Esophagus squamous epithelium (tissue), 4 donors: ENCODE data around the gene FAM110D.

Experiments
- POLR2A ChIP-seq, 4 donors: fragments of 450-650 bp; IDR thresholded peaks; one replicate each; pipeline ENCODE4 v1.6.1; 2017; ENCODE audit warnings: antibody characterized with exemption in 4 of 4, mild to moderate bottlenecking in 4 of 4, moderate library complexity in 3 of 4
- TF ChIP-seq, protein P1 (sequence below), 6 experiments: fragments of 450-650 bp in 4 of 6; fragments of 200-600 bp in 2 of 6; sonication (generic) in 2 of 6; IDR thresholded peaks; one replicate each; pipeline ENCODE4 v1.5.1; 2016 to 2019; ENCODE audit warnings: antibody characterized with exemption in 6 of 6, mild to moderate bottlenecking in 4 of 6, moderate library complexity in 4 of 6

DNA sequence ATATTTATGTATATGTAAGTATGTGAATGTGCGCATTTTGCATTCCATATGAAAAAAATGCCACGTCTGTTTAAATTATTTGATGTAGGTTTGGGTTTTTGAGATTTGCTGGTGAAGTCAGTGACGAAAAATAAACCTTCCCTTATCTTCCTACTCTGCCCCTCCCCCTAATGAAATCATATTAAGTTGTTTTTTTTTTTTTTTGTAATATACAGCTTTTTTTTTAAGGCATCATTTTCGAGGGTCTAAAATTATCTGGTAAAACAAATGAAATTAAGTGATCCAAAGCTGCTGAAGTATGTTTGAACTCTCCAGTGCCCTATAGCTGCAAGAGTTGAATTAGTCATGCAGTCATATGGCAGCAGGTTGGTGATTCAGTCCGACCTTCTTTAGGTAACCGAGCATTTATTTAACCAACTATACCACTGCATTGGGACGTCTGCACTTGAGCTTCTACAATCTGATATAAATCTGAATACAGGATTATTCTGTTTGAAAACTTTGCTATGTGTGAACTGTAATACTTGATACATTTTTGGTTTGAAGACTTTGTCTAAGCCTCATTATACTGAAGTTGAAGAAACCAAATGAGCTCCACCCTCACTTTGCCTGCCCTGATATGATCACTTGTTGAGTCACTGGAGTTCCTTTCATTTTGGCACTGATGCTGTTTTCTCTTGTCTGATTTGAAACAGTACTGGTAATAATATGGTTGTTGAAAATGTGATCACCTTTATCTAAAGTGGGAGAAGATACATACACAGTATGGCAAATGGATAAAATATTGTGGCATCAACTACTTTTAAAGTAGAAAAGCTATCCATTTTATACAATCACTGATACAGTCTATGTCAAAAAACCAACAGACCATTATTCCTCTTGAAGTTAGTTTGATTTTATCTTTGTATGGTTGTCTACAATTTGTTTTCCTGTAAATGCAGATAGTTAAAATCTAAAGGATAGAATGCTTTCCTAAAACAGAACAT lies 35.6 kb upstream of the FAM110D start:
- TF ChIP-seq, protein P1, sequence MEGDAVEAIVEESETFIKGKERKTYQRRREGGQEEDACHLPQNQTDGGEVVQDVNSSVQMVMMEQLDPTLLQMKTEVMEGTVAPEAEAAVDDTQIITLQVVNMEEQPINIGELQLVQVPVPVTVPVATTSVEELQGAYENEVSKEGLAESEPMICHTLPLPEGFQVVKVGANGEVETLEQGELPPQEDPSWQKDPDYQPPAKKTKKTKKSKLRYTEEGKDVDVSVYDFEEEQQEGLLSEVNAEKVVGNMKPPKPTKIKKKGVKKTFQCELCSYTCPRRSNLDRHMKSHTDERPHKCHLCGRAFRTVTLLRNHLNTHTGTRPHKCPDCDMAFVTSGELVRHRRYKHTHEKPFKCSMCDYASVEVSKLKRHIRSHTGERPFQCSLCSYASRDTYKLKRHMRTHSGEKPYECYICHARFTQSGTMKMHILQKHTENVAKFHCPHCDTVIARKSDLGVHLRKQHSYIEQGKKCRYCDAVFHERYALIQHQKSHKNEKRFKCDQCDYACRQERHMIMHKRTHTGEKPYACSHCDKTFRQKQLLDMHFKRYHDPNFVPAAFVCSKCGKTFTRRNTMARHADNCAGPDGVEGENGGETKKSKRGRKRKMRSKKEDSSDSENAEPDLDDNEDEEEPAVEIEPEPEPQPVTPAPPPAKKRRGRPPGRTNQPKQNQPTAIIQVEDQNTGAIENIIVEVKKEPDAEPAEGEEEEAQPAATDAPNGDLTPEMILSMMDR (IDR thresholded peaks at IDR 0.05) = no peak
- no peak for TF ChIP-seq POLR2A (IDR thresholded peaks at IDR 0.05)
